ENCODE measurements around the gene LSM7.

Gene LSM7

DNA sequence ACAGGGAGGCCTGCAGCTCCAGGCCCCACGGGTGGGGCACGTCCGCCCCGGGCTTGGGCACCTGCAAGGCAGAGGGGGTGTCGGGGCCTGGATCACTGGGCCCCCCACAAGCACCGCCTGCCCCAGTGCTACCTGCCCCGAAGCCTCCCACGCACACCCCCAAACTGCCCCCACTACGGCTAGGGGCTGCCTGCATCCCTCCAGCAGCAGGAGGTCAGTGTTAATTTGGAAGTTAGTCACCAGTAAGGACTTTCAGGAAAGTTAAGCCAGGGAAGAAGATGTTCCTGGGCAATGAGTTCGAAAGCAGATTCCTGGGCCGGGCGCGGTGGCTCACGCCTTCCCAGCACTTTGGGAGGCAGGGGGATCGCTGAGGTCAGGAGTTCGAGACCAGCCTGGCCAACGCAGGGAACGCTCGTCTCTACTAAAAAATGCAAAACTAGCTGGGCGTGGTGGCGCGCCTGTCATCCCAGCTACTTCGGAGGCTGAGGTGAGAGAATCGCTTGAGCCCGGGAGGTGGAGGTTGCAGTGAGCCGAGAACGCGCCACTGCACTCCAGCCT is 51.9 kb downstream of the LSM7 start:
- no peak for DNase-seq (ENCODE audit: low read depth)

GRCh38 chr19:2275588-2276428 is 52.6 kb downstream of the LSM7 start:
- DNase-seq (ENCODE audit: low read depth), result no peak

GRCh38 chr19:2274931-2275535 is 53.4 kb downstream of the LSM7 start:
- no peak for DNase-seq (ENCODE audit: low read depth)

DNA sequence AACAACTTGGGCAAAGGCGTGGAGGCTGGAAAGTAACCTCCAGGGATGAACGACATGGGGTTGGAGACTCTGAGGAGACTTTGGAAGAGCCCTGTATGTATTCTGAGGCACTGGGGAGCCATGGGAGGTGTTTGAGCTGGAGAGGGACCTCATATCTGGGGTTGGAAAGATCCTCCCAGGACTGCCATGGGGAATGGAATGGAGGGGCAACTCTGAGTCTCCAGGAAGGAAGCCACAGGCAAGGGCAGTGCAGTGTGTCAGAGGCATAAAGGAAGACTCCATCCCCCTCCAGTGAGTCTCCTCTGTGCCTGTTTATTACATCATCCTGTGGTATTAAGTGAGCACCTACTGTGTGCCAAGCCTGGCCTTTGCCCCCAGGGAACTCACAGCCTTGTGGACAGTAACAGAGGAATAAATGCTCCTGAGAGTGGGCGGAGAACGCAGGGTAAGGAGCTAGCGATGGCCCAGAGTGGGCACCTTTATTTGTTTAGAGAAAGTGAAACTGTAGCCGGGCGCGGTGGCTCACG is 54.1 kb downstream of the LSM7 start:
- DNase-seq (ENCODE audit: low read depth), result no peak

GRCh38 chr19:2273356-2274184 is 54.8 kb downstream of the LSM7 start:
- DNase-seq (ENCODE audit: low read depth), result peak; percentile 62
